CD4-positive, alpha-beta T cell (primary cell): ENCODE data around the gene DLGAP4. TPM values are rescaled to one million over a fixed set of nuclear protein-coding genes. Genes with fewer than 3 reads are reported as not detected.

ENCODE experiments used
- ATAC-seq: fragments of 200-7000 bp; cut with Tn5 transposase; one replicate; pipeline ENCODE4 v1.10.0; 2022; ENCODE audit warnings: mild to moderate bottlenecking; ENCODE audit not compliant: poor library complexity
- CTCF ChIA-PET: fragments of 350-600 bp; sonication (Branson Sonifier 250); formaldehyde crosslinking; loops from one replicate; lab custom pipeline; 2021; ENCODE audit warnings: antibody characterized with exemption, inconsistent platforms; lab: Charles Lee
- POLR2A ChIA-PET: fragments of 350-600 bp; sonication (Branson Sonifier 250); formaldehyde crosslinking; loops from one replicate; lab custom pipeline; 2021; ENCODE audit warnings: antibody characterized with exemption, inconsistent platforms; lab: Charles Lee
- DNase-seq, 14 experiments: peaks; one replicate each; pipeline ENCODE4 v3.0.0-alpha.2; 2013 to 2020; ENCODE audit warnings: mixed read lengths in 2 of 14
- H3K27ac ChIP-seq, 2 donors: one replicate each; pipeline versions ENCODE4 v1.5.1 to v1.7.0; 2013; ENCODE audit warnings: low read length in 2 of 2, low read depth in 1 of 2, mild to moderate bottlenecking in 1 of 2
- H3K27me3 ChIP-seq, 2 experiments: 1 replicate in 1 of 2; 2 replicates in 1 of 2; pipeline versions ENCODE4 v1.6.1 to v1.7.0; 2013; ENCODE audit warnings: low read length in 2 of 2, control low read depth in 1 of 2, mild to moderate bottlenecking in 1 of 2, moderate library complexity in 1 of 2; ENCODE audit not compliant: insufficient read depth in 2 of 2, control insufficient read depth in 1 of 2
- H3K36me3 ChIP-seq: one replicate; pipeline ENCODE4 v1.6.1; 2013; ENCODE audit warnings: low read length, control low read depth; ENCODE audit not compliant: insufficient read depth
- H3K4me1 ChIP-seq: one replicate; pipeline ENCODE4 v1.6.1; 2013; ENCODE audit warnings: low read length, control low read depth; ENCODE audit not compliant: insufficient read depth
- H3K4me3 ChIP-seq: one replicate; pipeline ENCODE4 v1.5.1; 2013; ENCODE audit warnings: mild to moderate bottlenecking, low read length, moderate library complexity
- H3K9me3 ChIP-seq, 2 experiments: 1 replicate in 1 of 2; 2 replicates in 1 of 2; pipeline versions ENCODE4 v1.6.1 to v1.7.0; 2013; ENCODE audit warnings: low read length in 2 of 2, mild to moderate bottlenecking in 2 of 2, control low read depth in 1 of 2, moderate library complexity in 1 of 2; ENCODE audit not compliant: control insufficient read depth in 1 of 2, insufficient read depth in 1 of 2
- H3K27ac Mint-ChIP-seq: one replicate; pipeline ENCODE4 v1.8.0; 2020; ENCODE audit warnings: mixed read lengths
- H3K27me3 Mint-ChIP-seq: one replicate; pipeline ENCODE4 v1.8.0; 2021; ENCODE audit warnings: mixed read lengths
- H3K36me3 Mint-ChIP-seq: one replicate; pipeline ENCODE4 v1.8.0; 2021; ENCODE audit warnings: low read depth, mixed read lengths
- H3K4me1 Mint-ChIP-seq: one replicate; pipeline ENCODE4 v1.8.0; 2021; ENCODE audit warnings: low read depth, mixed read lengths
- H3K4me3 Mint-ChIP-seq: one replicate; pipeline ENCODE4 v1.8.0; 2020; ENCODE audit warnings: mild to moderate bottlenecking, mixed read lengths
- H3K9me3 Mint-ChIP-seq: one replicate; pipeline ENCODE4 v1.8.0; 2020; ENCODE audit warnings: mixed read lengths
- intact Hi-C, 2 experiments: fragments of 100-400 bp; cut with DNase I in 1 of 2; cut with micrococcal nuclease in 1 of 2; formaldehyde crosslinking; loops; one replicate each; pipeline versions ENCODE4 v1.15.1 to v1.9.0; 2023 to 2025; cut with DNase I, micrococcal nuclease
- total RNA-seq, 174 experiments: library from RNA in 2 of 174; stranded (reverse) in 2 of 174; gene quantifications; one replicate each; pipeline ENCODE4 v1.2.3 and lab custom pipeline; 2021 to 2026
- TF ChIP-seq, protein P1 (sequence below): fragments of 200-600 bp; IDR thresholded peaks from one replicate; pipeline ENCODE4 v1.8.0; 2022; ENCODE audit warnings: antibody characterized with exemption, mild to moderate bottlenecking

DLGAP4 gene
- total RNA-seq, 2 experiments from 2014 or later = 16.0 to 16.1 TPM

DNA sequence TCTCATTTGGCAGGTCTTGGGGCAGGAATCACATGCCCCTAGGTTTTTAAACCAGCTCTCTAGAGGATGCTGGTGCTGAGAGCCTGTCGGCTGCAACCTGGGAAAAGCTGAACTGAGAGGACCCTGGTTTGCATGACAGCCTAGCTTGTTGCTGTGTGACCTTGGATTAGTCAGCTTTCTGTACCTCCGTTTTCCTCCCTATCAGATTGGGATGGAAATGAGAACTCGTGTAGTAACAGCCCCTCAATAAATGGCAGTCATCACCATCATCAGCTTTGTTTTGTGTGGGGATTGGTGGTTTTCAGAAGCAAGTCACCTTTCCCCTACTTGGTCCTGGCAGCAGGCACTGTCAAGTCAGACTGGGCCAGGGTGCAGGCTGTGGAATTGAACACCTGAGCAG lies 159.9 kb downstream of the DLGAP4 start:
- H3K27ac ChIP-seq = peak overlapping the region in 1 of 2 donors; percentile 36
- TF ChIP-seq, protein P1, sequence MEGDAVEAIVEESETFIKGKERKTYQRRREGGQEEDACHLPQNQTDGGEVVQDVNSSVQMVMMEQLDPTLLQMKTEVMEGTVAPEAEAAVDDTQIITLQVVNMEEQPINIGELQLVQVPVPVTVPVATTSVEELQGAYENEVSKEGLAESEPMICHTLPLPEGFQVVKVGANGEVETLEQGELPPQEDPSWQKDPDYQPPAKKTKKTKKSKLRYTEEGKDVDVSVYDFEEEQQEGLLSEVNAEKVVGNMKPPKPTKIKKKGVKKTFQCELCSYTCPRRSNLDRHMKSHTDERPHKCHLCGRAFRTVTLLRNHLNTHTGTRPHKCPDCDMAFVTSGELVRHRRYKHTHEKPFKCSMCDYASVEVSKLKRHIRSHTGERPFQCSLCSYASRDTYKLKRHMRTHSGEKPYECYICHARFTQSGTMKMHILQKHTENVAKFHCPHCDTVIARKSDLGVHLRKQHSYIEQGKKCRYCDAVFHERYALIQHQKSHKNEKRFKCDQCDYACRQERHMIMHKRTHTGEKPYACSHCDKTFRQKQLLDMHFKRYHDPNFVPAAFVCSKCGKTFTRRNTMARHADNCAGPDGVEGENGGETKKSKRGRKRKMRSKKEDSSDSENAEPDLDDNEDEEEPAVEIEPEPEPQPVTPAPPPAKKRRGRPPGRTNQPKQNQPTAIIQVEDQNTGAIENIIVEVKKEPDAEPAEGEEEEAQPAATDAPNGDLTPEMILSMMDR = no peak
- Mint-ChIP-seq H3K4me3 (peak overlapping the region; percentile 82), H3K27me3 (no peaks in the 10 kb centered on the region), H3K9me3 (no peaks in the 10 kb centered on the region), H3K36me3 (peaks cover 8% of the 10 kb centered on the region), H3K4me1 (peaks cover 84% of the 10 kb centered on the region), H3K27ac (peak overlapping the region; percentile 84)
- POLR2A ChIA-PET = interaction anchor here (0.7 to 2.5 kb wide), 5 partner anchors 25 to 512 kb away, joined by 3 to 11 read pairs (median 6); partner anchors contain the start of genes RAB5IF and SCAND1
- H3K9me3 ChIP-seq = no peaks in the 10 kb centered on the region
- no peak overlapping the region for H3K4me3 ChIP-seq
- intact Hi-C loops = loop anchor here in 1 of 2 experiments (10.0 kb wide), 2 partner anchors 629 to 1791 kb away; partner anchors contain the start of genes PIGU and RBL1
- ATAC-seq (no peak), DNase-seq (peak in 2 of 14 experiments; percentile 12 to 15)
- no peaks in the 10 kb centered on the region for H3K36me3 ChIP-seq
- H3K4me1 ChIP-seq = peaks cover 82% of the 10 kb centered on the region
- CTCF ChIA-PET = interaction anchor here (1.1 to 1.8 kb wide), 3 partner anchors 26 to 139 kb away, joined by 3 to 5 read pairs (median 5); partner anchors contain the start of gene RAB5IF
- H3K27me3 ChIP-seq = no peaks in the 10 kb centered on the region

DNA sequence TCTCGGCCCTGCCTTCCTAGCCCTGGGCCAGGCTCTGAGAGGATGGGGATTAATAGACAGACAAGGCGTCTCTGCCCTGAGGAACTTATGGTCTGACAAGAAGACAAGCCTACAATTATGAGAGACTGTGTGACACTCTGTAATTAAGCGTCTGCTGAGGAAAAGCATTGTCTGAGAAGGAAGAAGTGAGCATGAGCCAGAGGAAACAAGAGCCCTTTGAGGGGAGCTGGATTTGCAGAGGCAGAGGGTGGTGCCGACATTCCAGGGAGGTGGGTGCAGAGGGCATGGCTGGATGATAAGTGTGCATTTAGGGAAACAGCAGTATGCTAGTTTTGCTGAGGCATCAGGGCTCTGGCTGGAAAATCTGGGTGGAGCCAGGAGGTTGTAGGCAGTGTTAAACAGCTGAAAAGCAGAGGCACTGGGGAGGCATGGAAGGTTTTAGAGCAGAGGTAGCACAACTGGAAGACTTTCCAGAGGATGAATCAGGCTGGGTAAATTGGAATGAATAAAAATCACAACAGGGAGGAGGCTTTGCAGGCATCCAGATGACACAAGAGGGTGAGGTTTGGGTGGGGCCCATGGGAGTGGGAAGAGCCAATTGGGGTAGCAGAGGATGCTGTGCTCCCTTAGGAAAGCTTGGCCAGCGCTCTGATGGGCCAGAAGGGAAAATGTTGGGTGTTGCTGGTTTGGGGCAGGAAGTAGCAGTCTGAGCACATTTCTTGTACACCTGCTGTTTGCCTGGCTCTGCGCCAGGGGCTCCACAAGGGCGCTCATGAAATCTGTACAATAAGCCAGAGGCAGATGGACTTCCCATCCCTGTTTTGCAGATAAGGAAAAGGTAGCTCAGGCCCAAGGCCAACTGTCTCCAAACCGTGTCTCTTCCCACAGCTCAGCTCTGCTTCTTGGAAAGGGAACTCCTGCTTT lies 161.2 kb downstream of the DLGAP4 start:
- no peaks in the 10 kb centered on the region for H3K36me3 Mint-ChIP-seq
- ChIA-PET POLR2A (interaction anchor here (1.2 kb wide), 1 partner anchor 137 kb away, joined by 4 read pairs; no protein-coding TSS in a partner anchor), CTCF (interaction anchor here (0.9 kb wide), 1 partner anchor 28 kb away, joined by 3 read pairs; no protein-coding TSS in a partner anchor)
- Histone ChIP-seq H3K4me3 (no peak overlapping the region), H3K9me3 (no peaks in the 10 kb centered on the region), H3K27ac (peak overlapping the region; percentile 36 to 48), H3K4me1 (peaks cover 84% of the 10 kb centered on the region), H3K27me3 (no peaks in the 10 kb centered on the region), H3K36me3 (no peaks in the 10 kb centered on the region)
- peak overlapping the region; percentile 63 for H3K4me3 Mint-ChIP-seq
- ATAC-seq (peak; percentile 40), DNase-seq (peak in 13 of 14 experiments; percentile 48 to 81 (median 62))
- peaks cover 87% of the 10 kb centered on the region for H3K4me1 Mint-ChIP-seq
- H3K27ac Mint-ChIP-seq = peak overlapping the region; percentile 84
- intact Hi-C loops = loop anchor here in 1 of 2 experiments (10.0 kb wide), 2 partner anchors 627 to 1793 kb away; partner anchors contain the start of genes PIGU and RBL1
- TF ChIP-seq, protein P1 = no peak
- H3K9me3 Mint-ChIP-seq = no peaks in the 10 kb centered on the region
- no peaks in the 10 kb centered on the region for H3K27me3 Mint-ChIP-seq

DNA sequence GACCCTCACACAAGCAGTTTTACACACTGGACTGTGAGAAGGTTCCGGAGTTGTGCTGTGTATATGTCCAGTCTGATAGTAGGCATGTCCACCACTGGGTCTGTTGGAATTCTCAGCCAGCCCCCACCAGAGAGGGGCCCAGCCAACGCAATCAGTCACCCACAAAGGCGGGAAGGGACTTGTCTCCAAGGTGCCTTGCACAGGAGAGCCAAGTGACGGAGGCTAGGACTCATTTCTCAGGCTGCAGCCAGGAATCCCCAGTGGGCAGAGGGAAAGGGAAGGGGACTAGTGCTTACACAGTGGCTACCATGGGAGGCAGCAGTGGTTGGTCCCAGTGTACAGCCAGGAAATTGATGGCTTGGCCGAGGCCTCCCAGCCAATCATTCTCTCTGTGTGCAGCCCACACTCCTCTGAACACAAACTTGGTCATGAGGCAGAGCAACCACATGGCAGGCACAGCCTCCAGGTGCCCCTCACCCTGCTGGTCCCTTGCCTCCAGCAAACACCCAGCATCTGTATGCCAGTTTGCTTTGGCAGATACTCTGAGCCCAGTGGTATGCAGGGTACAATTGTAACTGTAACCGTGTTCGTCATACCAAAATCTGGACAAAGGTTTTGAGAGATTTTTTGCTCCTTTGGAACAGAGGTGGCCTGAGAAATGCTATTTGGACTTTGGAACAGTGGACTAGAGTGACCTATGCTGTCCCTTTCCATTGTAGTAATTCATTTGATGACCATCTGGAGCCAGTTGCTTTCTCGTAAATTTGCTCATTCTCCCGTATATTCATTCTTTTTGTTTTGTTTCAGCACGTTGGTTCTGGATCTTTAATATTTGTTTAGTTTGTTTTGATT lies 162.2 kb downstream of the DLGAP4 start:
- Histone ChIP-seq H3K27ac (peak overlapping the region in 1 of 2 donors; percentile 16), H3K4me3 (no peak overlapping the region), H3K27me3 (no peaks in the 10 kb centered on the region), H3K36me3 (no peaks in the 10 kb centered on the region), H3K9me3 (no peaks in the 10 kb centered on the region), H3K4me1 (peaks cover 84% of the 10 kb centered on the region)
- DNase-seq = no peak
- no peak for ATAC-seq
- intact Hi-C loops = loop anchor here in 1 of 2 experiments (10.0 kb wide), 2 partner anchors 626 to 1794 kb away; partner anchors contain the start of genes PIGU and RBL1
- peak overlapping the region; percentile 84 for H3K27ac Mint-ChIP-seq
- CTCF ChIA-PET = interaction anchor here (0.9 kb wide), 1 partner anchor 29 kb away, joined by 3 read pairs; no protein-coding TSS in a partner anchor
- H3K9me3 Mint-ChIP-seq = no peaks in the 10 kb centered on the region
- TF ChIP-seq, protein P1 = no peak
- H3K27me3 Mint-ChIP-seq = no peaks in the 10 kb centered on the region
- no peaks in the 10 kb centered on the region for H3K36me3 Mint-ChIP-seq
- H3K4me3 Mint-ChIP-seq = peak overlapping the region; percentile 23
- POLR2A ChIA-PET = no interaction called here
- H3K4me1 Mint-ChIP-seq = peaks cover 87% of the 10 kb centered on the region
